ENCODE results near the gene MLIP. TPM values are rescaled to one million over a fixed set of nuclear protein-coding genes. Genes with fewer than 3 reads are reported as not detected.

The MLIP gene
- total RNA-seq, 1 experiment from 2014 or later = not detected

DNA sequence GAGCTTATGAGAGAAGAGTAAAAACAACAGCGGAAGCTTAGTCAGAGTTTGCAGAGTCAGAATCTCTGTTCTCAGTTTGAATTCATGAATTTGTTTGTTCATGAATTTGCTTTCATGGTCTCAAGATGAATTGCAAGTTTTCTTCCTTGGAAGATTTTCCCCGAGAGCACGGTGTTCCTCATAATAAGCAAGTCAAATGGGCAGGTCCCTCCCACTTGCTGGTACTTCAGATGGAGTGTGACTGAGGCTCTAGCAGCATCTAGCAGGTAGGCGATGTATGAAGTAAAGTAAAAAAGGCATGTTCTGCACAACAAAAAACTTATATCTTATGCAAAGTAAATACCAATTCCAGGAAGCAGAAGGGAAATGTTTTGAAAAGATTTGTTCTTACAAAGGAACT lies 15.5 kb upstream of the MLIP start:
- Histone ChIP-seq H3K4me1 (ENCODE audit: control insufficient read depth, insufficient read depth, low read length) (no peaks in the 10 kb centered on the region), H3K9me3 (ENCODE audit: control insufficient read depth, insufficient read depth, low read depth, low read length) (no peaks in the 10 kb centered on the region), H3K27ac (ENCODE audit: low read length) (no peak overlapping the region), H3K27me3 (ENCODE audit: control insufficient read depth, insufficient read depth, low read length) (no peaks in the 10 kb centered on the region), H3K4me3 (ENCODE audit: low read depth in 2 of 2, low read length in 2 of 2) (no peak overlapping the region), H3K36me3 (ENCODE audit: control insufficient read depth, insufficient read depth, low read length) (no peaks in the 10 kb centered on the region)
- DNase-seq (ENCODE audit: low read depth, low spot score) (no peak), ATAC-seq (no peak)
- ChIA-PET POLR2A (no interaction called here), CTCF (no interaction called here)
- intact Hi-C loops (cut with micrococcal nuclease; ENCODE audit: unreplicated experiment) (no loop called here), in situ Hi-C loops (cut with HindIII; ENCODE audit: low pct_unique_long_range_greater_than_20kb, low sequenced_read_pairs) (no loop called here)
- TF ChIP-seq SIN3A (IDR thresholded peaks at IDR 0.05; ENCODE audit: borderline replicate concordance, insufficient read depth, low read depth, low read length) = no peak
- no peak for TF ChIP-seq POLR2AphosphoS5 (IDR thresholded peaks at IDR 0.05; ENCODE audit: low read depth, low read length)
- TF ChIP-seq, protein P1, sequence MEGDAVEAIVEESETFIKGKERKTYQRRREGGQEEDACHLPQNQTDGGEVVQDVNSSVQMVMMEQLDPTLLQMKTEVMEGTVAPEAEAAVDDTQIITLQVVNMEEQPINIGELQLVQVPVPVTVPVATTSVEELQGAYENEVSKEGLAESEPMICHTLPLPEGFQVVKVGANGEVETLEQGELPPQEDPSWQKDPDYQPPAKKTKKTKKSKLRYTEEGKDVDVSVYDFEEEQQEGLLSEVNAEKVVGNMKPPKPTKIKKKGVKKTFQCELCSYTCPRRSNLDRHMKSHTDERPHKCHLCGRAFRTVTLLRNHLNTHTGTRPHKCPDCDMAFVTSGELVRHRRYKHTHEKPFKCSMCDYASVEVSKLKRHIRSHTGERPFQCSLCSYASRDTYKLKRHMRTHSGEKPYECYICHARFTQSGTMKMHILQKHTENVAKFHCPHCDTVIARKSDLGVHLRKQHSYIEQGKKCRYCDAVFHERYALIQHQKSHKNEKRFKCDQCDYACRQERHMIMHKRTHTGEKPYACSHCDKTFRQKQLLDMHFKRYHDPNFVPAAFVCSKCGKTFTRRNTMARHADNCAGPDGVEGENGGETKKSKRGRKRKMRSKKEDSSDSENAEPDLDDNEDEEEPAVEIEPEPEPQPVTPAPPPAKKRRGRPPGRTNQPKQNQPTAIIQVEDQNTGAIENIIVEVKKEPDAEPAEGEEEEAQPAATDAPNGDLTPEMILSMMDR (IDR thresholded peaks at IDR 0.05) = no peak
- no peak for TF ChIP-seq TCF7L2 (IDR thresholded peaks at IDR 0.05; ENCODE audit: low read depth, low read length)
- TF ChIP-seq, protein P2, sequence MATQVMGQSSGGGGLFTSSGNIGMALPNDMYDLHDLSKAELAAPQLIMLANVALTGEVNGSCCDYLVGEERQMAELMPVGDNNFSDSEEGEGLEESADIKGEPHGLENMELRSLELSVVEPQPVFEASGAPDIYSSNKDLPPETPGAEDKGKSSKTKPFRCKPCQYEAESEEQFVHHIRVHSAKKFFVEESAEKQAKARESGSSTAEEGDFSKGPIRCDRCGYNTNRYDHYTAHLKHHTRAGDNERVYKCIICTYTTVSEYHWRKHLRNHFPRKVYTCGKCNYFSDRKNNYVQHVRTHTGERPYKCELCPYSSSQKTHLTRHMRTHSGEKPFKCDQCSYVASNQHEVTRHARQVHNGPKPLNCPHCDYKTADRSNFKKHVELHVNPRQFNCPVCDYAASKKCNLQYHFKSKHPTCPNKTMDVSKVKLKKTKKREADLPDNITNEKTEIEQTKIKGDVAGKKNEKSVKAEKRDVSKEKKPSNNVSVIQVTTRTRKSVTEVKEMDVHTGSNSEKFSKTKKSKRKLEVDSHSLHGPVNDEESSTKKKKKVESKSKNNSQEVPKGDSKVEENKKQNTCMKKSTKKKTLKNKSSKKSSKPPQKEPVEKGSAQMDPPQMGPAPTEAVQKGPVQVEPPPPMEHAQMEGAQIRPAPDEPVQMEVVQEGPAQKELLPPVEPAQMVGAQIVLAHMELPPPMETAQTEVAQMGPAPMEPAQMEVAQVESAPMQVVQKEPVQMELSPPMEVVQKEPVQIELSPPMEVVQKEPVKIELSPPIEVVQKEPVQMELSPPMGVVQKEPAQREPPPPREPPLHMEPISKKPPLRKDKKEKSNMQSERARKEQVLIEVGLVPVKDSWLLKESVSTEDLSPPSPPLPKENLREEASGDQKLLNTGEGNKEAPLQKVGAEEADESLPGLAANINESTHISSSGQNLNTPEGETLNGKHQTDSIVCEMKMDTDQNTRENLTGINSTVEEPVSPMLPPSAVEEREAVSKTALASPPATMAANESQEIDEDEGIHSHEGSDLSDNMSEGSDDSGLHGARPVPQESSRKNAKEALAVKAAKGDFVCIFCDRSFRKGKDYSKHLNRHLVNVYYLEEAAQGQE (IDR thresholded peaks at IDR 0.05; ENCODE audit: insufficient read depth in 1 of 2, low read depth in 2 of 2, low read length in 1 of 2) = no peak
- no TSS peak for BruUV-seq (replicated peaks)

DNA sequence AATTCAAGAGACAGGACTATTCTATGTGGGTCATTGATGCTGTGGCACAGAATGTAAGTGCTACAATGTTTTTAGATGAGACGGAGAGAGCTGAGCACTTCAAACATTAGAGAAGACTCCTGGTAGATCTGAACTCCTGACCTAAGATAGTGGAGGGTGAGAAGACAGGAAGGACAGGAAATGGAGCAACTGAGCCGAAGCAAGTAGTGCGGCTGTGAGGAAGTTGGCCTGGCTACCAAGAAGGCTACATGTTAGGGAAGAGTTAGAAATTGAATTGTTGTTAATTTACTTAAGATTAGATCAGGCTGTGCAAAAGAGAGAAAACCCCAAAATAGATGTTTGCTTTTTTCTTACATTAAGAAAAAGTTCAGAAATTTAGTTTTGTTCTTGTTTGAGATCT lies 14.4 kb upstream of the MLIP start:
- Histone ChIP-seq H3K27ac (ENCODE audit: low read length) (no peak overlapping the region), H3K4me1 (ENCODE audit: control insufficient read depth, insufficient read depth, low read length) (no peaks in the 10 kb centered on the region), H3K4me3 (ENCODE audit: low read depth in 2 of 2, low read length in 2 of 2) (no peak overlapping the region), H3K36me3 (ENCODE audit: control insufficient read depth, insufficient read depth, low read length) (no peaks in the 10 kb centered on the region), H3K27me3 (ENCODE audit: control insufficient read depth, insufficient read depth, low read length) (no peaks in the 10 kb centered on the region), H3K9me3 (ENCODE audit: control insufficient read depth, insufficient read depth, low read depth, low read length) (no peaks in the 10 kb centered on the region)
- no TSS peak for BruUV-seq (replicated peaks)
- POLR2A ChIA-PET = no interaction called here
- in situ Hi-C loops (cut with HindIII; ENCODE audit: low pct_unique_long_range_greater_than_20kb, low sequenced_read_pairs) = no loop called here
- CTCF ChIA-PET = no interaction called here
- ATAC-seq (no peak), DNase-seq (ENCODE audit: low read depth, low spot score) (no peak)
- intact Hi-C loops (cut with micrococcal nuclease; ENCODE audit: unreplicated experiment) = no loop called here
- no peak for TF ChIP-seq TCF7L2 (IDR thresholded peaks at IDR 0.05; ENCODE audit: low read depth, low read length)
- TF ChIP-seq, protein P1 (IDR thresholded peaks at IDR 0.05) = no peak
- TF ChIP-seq, protein P2 (IDR thresholded peaks at IDR 0.05; ENCODE audit: insufficient read depth in 1 of 2, low read depth in 2 of 2, low read length in 1 of 2) = no peak
- TF ChIP-seq SIN3A (IDR thresholded peaks at IDR 0.05; ENCODE audit: borderline replicate concordance, insufficient read depth, low read depth, low read length) = no peak
- TF ChIP-seq POLR2AphosphoS5 (IDR thresholded peaks at IDR 0.05; ENCODE audit: low read depth, low read length) = no peak
